ENCODE results near the gene UPB1. TPM values are rescaled to one million over a fixed set of nuclear protein-coding genes. Genes with fewer than 3 reads are reported as not detected.

Gene UPB1
- total RNA-seq, 2 donors from 2014 or later = 0.05 to 5.0 TPM

DNA sequence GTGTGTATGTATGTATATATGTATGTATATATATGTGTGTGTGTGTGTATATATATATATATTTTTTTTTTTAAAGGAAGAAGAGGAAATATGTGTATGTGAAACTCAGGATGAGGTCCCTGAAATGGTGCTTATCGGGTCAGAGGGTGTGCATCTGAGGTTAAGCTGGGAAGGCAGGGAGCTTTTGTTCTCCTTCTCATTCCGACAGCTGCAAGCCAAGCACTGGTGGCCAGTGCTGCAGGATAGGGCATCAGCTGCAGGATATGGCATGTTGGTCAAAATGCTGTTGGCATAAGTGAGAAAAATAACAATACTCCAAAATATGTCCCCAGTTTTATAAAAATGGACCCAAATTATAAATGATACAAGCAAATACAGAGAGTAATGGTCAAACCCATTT lies 68.1 kb downstream of the UPB1 start:
- no peak overlapping the region for H3K4me3 ChIP-seq
- no peak for TF ChIP-seq POLR2AphosphoS5 (IDR thresholded peaks at IDR 0.05)
- TF ChIP-seq, protein P1, sequence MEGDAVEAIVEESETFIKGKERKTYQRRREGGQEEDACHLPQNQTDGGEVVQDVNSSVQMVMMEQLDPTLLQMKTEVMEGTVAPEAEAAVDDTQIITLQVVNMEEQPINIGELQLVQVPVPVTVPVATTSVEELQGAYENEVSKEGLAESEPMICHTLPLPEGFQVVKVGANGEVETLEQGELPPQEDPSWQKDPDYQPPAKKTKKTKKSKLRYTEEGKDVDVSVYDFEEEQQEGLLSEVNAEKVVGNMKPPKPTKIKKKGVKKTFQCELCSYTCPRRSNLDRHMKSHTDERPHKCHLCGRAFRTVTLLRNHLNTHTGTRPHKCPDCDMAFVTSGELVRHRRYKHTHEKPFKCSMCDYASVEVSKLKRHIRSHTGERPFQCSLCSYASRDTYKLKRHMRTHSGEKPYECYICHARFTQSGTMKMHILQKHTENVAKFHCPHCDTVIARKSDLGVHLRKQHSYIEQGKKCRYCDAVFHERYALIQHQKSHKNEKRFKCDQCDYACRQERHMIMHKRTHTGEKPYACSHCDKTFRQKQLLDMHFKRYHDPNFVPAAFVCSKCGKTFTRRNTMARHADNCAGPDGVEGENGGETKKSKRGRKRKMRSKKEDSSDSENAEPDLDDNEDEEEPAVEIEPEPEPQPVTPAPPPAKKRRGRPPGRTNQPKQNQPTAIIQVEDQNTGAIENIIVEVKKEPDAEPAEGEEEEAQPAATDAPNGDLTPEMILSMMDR (IDR thresholded peaks at IDR 0.05) = no peak
- no peak for TF ChIP-seq POLR2A (IDR thresholded peaks at IDR 0.05)
- intact Hi-C loops (cut with DNase I) = no loop called here
- H3K27me3 ChIP-seq (replicated peaks; ENCODE audit: insufficient read depth) = no peaks in the 10 kb centered on the region
- no peaks in the 10 kb centered on the region for H3K4me1 ChIP-seq (replicated peaks)
- no peak overlapping the region for H3K27ac ChIP-seq
- no peak for DNase-seq (ENCODE audit: low spot score)
- no peaks in the 10 kb centered on the region for H3K9me3 ChIP-seq
- peaks cover 0 to 8% of the 10 kb centered on the region in 2 donors for H3K36me3 ChIP-seq
- whole genome bisulfite sequencing = 92% methylated on average over 2 of the region's 2 CpGs

DNA sequence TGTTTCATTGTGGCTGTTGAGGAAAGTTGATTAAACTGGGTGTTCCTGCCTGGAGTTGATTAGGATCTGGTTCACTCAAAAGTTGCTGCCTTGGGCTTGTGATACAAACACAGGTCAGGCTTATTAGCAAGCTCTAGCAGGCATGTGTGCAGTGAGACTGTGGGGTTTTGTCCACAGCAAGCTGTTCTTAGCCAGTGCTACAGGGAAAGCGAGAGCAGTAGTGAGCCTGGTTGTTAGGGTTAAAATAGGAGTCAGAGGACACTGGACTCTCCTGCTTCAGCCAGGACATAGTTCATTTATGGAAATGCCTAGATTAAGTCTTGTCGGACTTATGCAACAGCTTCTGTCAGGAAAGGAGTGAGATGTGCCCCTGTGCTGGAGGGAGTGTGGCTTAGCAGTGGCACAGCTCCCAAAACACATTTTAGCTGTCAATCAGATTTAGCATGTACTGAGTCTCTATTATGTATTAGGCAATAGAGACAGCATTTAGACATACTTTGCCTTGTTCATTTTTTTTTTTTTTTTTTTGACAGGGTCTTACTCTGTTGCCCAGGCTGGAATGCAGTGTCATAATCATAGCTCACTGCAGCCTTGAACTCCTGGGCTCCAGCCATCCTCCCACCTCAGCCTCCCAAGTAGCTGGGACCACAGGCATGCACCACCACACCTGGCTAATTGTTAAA lies 69.4 kb downstream of the UPB1 start:
- Histone ChIP-seq H3K9me3 (no peaks in the 10 kb centered on the region), H3K36me3 (peaks cover 0 to 9% of the 10 kb centered on the region in 2 donors), H3K4me3 (no peak overlapping the region), H3K27ac (no peak overlapping the region), H3K4me1 (replicated peaks) (no peaks in the 10 kb centered on the region), H3K27me3 (replicated peaks; ENCODE audit: insufficient read depth) (no peaks in the 10 kb centered on the region)
- 59% methylated on average over 2 of the region's 2 CpGs for WGBS
- no peak for TF ChIP-seq POLR2AphosphoS5 (IDR thresholded peaks at IDR 0.05)
- TF ChIP-seq, protein P1 (IDR thresholded peaks at IDR 0.05) = no peak
- no peak for TF ChIP-seq POLR2A (IDR thresholded peaks at IDR 0.05)
- DNase-seq (ENCODE audit: low spot score) = no peak
- intact Hi-C loops (cut with DNase I) = no loop called here

DNA sequence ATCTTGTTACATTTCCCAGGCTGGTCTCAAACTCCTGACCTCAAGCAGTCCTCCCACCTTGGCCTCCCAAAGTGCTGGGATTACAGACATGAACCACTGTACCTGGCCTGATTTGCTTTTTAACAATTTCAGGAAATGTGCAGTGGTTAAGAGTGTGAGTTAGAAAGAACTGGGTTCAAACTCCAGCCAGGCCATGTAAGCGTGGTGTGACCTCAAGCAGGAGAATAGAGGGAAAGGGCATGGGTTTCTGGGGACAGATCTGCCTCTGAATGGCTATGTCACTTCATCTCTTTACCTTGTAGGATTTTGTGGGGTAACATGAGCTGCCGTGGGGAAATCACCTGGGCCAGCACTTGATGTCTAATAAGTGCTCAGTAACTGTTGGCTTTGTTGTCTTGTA lies 69.9 kb downstream of the UPB1 start:
- TF ChIP-seq, protein P1 (IDR thresholded peaks at IDR 0.05) = no peak
- TF ChIP-seq POLR2AphosphoS5 (IDR thresholded peaks at IDR 0.05) (no peak), POLR2A (IDR thresholded peaks at IDR 0.05) (no peak)
- H3K4me3 ChIP-seq = no peak overlapping the region
- H3K9me3 ChIP-seq = no peaks in the 10 kb centered on the region
- WGBS = 88% methylated on average over 2 of the region's 2 CpGs
- no peaks in the 10 kb centered on the region for H3K4me1 ChIP-seq (replicated peaks)
- intact Hi-C loops (cut with DNase I) = no loop called here
- no peak for DNase-seq (ENCODE audit: low spot score)
- peaks cover 0 to 15% of the 10 kb centered on the region in 2 donors for H3K36me3 ChIP-seq
- H3K27ac ChIP-seq = no peak overlapping the region
- H3K27me3 ChIP-seq (replicated peaks; ENCODE audit: insufficient read depth) = no peaks in the 10 kb centered on the region

DNA sequence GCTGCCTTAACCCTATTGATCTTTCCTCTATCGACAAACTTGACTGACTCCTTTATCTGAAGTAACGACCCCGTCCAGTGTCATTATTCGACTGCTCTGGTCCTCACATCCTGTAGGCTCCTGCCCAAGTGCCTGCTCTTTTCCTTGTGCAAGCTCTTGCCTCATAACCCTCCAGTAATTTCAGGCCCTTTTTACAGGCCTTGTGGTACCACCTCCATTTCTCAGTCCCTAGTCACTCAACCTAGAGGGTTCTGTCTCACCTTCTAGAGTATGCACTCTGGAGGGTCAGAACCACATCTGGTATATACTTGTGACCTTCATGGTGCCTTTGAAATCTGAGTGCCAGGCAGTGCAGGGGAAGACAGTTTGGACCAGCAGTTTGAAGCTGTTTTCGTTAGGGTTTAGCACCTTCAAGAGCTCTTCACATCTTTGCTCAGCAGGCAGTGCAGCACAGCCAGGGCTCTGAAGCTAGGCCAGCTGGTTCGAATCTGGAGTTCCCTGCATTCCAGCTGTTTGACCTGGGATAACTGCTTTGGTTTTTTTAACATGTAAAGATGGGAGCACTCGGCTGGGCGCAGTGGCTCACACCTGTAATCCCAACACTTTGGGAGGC lies 71.9 kb downstream of the UPB1 start:
- intact Hi-C loops (cut with DNase I) = no loop called here
- DNase-seq (ENCODE audit: low spot score) = no peak
- TF ChIP-seq, protein P1 (IDR thresholded peaks at IDR 0.05) = no peak
- no peak for TF ChIP-seq POLR2A (IDR thresholded peaks at IDR 0.05)
- TF ChIP-seq POLR2AphosphoS5 (IDR thresholded peaks at IDR 0.05) = no peak
- no peak overlapping the region for H3K27ac ChIP-seq
- WGBS = 79% methylated on average over 8 of the region's 8 CpGs
- H3K36me3 ChIP-seq = peaks cover 0 to 11% of the 10 kb centered on the region in 2 donors
- H3K27me3 ChIP-seq (replicated peaks; ENCODE audit: insufficient read depth) = no peaks in the 10 kb centered on the region
- no peak overlapping the region for H3K4me3 ChIP-seq
- H3K9me3 ChIP-seq = no peaks in the 10 kb centered on the region
- no peaks in the 10 kb centered on the region for H3K4me1 ChIP-seq (replicated peaks)

DNA sequence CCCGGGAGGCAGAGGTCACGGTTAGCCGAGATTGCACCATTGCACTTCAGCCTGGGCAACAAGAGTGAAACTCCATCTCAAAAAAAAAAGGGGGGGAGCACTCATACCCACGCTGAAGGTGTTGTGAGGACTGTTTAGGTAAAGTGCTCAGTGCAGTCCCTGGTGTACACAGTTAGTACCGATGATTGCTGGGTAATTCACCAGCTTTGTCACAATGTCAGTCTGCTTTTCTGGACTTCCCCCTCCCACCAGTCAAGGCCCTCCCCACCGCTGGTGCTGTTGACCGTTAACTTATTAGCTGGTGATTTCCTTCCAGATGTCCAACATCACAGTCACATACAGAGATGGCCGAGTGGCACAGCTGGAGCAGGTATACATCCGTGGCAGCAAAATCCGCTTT lies 72.5 kb downstream of the UPB1 start:
- 82% methylated on average over 10 of the region's 10 CpGs for WGBS
- TF ChIP-seq, protein P1 (IDR thresholded peaks at IDR 0.05) = no peak
- TF ChIP-seq POLR2AphosphoS5 (IDR thresholded peaks at IDR 0.05) (no peak), POLR2A (IDR thresholded peaks at IDR 0.05) (no peak)
- Histone ChIP-seq H3K27ac (no peak overlapping the region), H3K4me1 (replicated peaks) (no peaks in the 10 kb centered on the region), H3K27me3 (replicated peaks; ENCODE audit: insufficient read depth) (no peaks in the 10 kb centered on the region), H3K9me3 (no peaks in the 10 kb centered on the region), H3K36me3 (peaks cover 0 to 11% of the 10 kb centered on the region in 2 donors), H3K4me3 (no peak overlapping the region)
- DNase-seq (ENCODE audit: low spot score) = no peak
- intact Hi-C loops (cut with DNase I) = no loop called here

All from prostate gland (tissue), 2 donors.